HFF-Myc (cell line): ENCODE data around the gene NDC1.

Experiments
- DNase-seq: peaks from one replicate; pipeline ENCODE4 v3.0.0-alpha.2; 2011; ENCODE audit warnings: low read depth; ENCODE audit errors: extremely low read depth
- H3K4me3 ChIP-seq: replicated peaks from 2 replicates; pipeline ENCODE4 v1.5.1; 2011; ENCODE audit warnings: low read depth, mild to moderate bottlenecking, control low read depth, low read length
- TF ChIP-seq, protein P1 (sequence below): IDR thresholded peaks from 2 replicates; pipeline ENCODE4 v1.5.1; 2012; ENCODE audit warnings: mild to moderate bottlenecking, low read depth, low read length, control low read depth; ENCODE audit errors: missing control alignments

The NDC1 gene

DNA sequence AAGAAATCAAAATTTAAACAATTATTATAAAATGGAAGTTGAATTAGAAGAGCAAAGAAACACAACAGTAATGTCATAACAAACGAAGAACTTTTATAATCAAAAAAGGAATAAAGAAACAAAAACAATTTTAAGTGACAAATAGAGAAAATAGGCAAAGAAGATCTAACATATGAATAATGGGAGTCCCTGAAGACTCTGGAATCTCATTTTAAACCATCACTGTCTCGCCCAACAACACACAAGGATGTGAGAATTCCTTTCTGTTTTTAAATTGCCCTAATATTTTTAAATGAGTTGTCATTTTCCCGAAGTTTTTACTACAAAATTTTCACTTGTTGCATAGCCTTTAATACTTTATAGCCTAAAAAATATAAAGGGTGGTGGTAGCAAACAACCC, 4.3 kb upstream of the NDC1 start:
- H3K4me3 ChIP-seq, result no peak overlapping the region
- DNase-seq, result no peak
- TF ChIP-seq, protein P1, sequence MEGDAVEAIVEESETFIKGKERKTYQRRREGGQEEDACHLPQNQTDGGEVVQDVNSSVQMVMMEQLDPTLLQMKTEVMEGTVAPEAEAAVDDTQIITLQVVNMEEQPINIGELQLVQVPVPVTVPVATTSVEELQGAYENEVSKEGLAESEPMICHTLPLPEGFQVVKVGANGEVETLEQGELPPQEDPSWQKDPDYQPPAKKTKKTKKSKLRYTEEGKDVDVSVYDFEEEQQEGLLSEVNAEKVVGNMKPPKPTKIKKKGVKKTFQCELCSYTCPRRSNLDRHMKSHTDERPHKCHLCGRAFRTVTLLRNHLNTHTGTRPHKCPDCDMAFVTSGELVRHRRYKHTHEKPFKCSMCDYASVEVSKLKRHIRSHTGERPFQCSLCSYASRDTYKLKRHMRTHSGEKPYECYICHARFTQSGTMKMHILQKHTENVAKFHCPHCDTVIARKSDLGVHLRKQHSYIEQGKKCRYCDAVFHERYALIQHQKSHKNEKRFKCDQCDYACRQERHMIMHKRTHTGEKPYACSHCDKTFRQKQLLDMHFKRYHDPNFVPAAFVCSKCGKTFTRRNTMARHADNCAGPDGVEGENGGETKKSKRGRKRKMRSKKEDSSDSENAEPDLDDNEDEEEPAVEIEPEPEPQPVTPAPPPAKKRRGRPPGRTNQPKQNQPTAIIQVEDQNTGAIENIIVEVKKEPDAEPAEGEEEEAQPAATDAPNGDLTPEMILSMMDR, result no peak

DNA sequence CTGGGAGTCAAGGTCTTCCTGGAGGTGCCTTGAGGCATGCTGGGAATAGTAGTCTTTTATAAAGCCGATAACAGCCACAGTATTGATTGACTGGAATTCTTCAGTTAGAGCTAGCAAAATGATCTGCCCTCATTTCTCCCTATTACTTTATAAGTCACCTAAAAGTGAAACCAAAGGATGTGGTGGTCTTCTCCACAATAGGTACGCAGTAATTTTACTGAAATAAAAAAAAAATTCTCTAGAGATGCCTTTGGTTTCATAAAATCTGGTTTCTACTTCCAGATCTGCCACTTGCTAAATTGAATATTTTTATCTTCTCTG, 518 bp upstream of the NDC1 start:
- H3K4me3 ChIP-seq, result peak overlapping the region; percentile 97
- DNase-seq, result no peak
- TF ChIP-seq, protein P1, result no peak

DNA sequence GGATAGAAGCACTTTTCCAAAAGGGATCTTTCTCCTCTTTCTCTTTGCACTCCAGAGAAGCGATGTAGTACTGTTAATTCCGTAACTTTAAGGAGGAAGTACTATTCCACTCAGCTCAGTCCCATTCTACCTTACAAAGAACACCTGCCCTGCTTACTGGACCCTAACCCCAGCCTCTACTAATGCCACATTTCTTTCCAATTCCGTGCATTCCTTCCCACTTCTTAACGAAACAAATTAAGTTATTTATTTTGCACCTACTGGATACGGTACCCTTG, 511 bp downstream of the NDC1 start:
- peak overlapping the region; percentile 97 for H3K4me3 ChIP-seq
- no peak for DNase-seq
- TF ChIP-seq, protein P1, result no peak

DNA sequence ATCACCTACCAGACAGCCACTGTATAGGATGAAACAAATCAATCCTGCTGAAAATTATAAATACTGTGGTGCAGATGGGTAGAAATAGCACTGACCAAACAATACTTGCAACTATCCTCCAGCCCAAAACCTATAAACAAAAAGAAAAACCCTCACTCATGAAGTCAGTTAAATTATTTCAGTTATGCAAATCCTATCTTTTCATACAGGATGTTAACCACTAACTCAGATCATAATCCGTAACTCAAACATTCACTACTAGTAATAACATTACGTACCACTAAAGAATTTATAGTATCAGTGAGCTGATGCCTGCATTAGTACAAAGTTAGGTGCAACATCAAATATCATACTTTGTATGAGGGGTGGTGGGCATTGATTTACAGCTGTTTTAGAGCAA, 2.6 kb downstream of the NDC1 start:
- TF ChIP-seq, protein P1, result no peak
- DNase-seq, result no peak
- H3K4me3 ChIP-seq, result no peak overlapping the region

DNA sequence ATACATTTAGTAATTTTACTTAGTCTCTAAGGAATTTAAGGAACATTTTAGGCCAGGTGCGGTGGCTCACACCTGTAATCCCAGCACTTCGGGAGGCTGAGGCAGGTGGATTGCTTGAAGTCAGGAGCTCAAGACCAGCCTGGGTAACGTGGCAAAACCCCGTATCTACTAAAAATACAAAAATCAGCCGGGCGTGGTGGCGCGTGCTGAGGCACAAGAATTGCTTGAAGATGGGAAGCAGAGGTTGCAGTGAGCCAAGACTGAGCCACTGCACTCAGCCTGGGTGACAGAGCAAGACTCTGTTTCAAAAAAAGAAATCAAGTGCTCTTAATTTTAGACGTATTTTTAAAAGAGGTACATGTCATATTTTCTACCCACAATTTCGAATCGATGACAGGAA, 3.3 kb downstream of the NDC1 start:
- TF ChIP-seq, protein P1, result no peak
- no peak for DNase-seq
- no peak overlapping the region for H3K4me3 ChIP-seq

DNA sequence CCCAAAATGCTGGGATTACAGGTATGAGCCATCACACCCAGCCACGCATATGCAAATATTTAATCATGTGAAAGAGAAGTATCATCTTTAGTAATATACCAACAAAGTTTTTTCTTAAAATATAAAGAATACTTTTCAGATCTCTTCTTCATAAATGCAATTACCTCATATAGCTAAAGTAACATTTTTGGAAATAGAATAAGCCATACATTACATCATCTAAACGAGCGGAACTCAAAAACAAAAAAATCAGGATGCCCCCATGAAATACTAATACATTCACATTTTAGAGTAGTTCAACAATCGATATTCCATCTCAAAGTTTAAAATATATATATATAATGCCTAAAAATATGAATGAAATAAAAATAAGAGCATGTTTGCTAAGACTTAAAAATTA, 4.7 kb downstream of the NDC1 start:
- H3K4me3 ChIP-seq, result no peak overlapping the region
- DNase-seq, result no peak
- TF ChIP-seq, protein P1, result no peak

DNA sequence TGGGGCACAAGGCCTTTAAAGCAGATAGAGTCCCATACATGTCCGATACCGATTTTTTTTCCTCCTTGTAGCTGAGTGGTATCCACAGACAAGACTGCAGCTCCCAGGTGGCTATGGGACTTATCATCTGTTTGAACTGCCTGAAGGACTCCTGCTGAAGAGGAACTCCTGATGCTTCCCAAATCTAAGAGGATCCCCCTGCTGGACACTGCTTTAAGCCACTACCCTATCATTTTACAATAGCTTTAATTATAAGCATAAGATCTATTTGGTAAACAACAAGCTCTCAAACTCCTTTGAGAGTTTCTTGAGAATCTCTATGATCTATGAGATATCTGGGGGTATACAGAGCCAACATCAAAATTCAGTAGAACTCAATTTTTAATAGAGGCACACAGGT, 11.7 kb downstream of the NDC1 start:
- H3K4me3 ChIP-seq, result no peak overlapping the region
- DNase-seq, result peak; percentile 17
- TF ChIP-seq, protein P1, result peak; percentile 44
